ENCODE data around the gene MAP4K4.
"Not testable (repeated sequence)": the region's sequence is repeated elsewhere in the genome, so short reads cannot be mapped to it uniquely, and the experiment has no call there.

Gene MAP4K4

GRCh38 chr2:101745711-101746694 lies 48.5 kb downstream of the MAP4K4 start:
- no peak for DNase-seq

GRCh38 chr2:101748000-101748399 lies 50.5 kb downstream of the MAP4K4 start:
- DNase-seq = no peak

- not testable (repeated sequence) for DNase-seq
Measured at GRCh38 chr2:101748462-101748861, 51.0 kb downstream of the MAP4K4 start.

GRCh38 chr2:101750688-101751087 lies 53.2 kb downstream of the MAP4K4 start:
- DNase-seq = no peak

GRCh38 chr2:101751276-101751815 lies 53.8 kb downstream of the MAP4K4 start:
- no peak for DNase-seq

- DNase-seq = no peak
Measured at GRCh38 chr2:101751875-101752619, 54.5 kb downstream of the MAP4K4 start.

GRCh38 chr2:101752716-101753616 lies 55.5 kb downstream of the MAP4K4 start:
- no peak for DNase-seq

GRCh38 chr2:101753720-101754490 lies 56.4 kb downstream of the MAP4K4 start:
- no peak for DNase-seq

GRCh38 chr2:101754618-101755017 lies 57.1 kb downstream of the MAP4K4 start:
- DNase-seq = no peak

GRCh38 chr2:101756266-101756665 lies 58.8 kb downstream of the MAP4K4 start:
- no peak for DNase-seq

GRCh38 chr2:101758001-101758400 lies 60.5 kb downstream of the MAP4K4 start:
- no peak for DNase-seq

GRCh38 chr2:101759162-101759561 lies 61.7 kb downstream of the MAP4K4 start:
- no peak for DNase-seq

- DNase-seq = no peak
Measured at GRCh38 chr2:101762451-101763171, 65.1 kb downstream of the MAP4K4 start.

GRCh38 chr2:101763496-101764333 lies 66.2 kb downstream of the MAP4K4 start:
- DNase-seq = no peak

- DNase-seq = no peak
Measured at GRCh38 chr2:101766337-101766736, 68.8 kb downstream of the MAP4K4 start.

- no peak for DNase-seq
Measured at GRCh38 chr2:101766871-101767739, 69.6 kb downstream of the MAP4K4 start.

GRCh38 chr2:101768556-101769220 lies 71.2 kb downstream of the MAP4K4 start:
- no peak for DNase-seq

- not testable (repeated sequence) for DNase-seq
Measured at GRCh38 chr2:101769726-101770125, 72.2 kb downstream of the MAP4K4 start.
